ENCODE data around the gene PTPRG.

- TF ChIP-seq, protein P1, sequence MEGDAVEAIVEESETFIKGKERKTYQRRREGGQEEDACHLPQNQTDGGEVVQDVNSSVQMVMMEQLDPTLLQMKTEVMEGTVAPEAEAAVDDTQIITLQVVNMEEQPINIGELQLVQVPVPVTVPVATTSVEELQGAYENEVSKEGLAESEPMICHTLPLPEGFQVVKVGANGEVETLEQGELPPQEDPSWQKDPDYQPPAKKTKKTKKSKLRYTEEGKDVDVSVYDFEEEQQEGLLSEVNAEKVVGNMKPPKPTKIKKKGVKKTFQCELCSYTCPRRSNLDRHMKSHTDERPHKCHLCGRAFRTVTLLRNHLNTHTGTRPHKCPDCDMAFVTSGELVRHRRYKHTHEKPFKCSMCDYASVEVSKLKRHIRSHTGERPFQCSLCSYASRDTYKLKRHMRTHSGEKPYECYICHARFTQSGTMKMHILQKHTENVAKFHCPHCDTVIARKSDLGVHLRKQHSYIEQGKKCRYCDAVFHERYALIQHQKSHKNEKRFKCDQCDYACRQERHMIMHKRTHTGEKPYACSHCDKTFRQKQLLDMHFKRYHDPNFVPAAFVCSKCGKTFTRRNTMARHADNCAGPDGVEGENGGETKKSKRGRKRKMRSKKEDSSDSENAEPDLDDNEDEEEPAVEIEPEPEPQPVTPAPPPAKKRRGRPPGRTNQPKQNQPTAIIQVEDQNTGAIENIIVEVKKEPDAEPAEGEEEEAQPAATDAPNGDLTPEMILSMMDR (conservative IDR thresholded peaks at IDR 0.05; ENCODE audit: low read length), result no peak
- no peak for TF ChIP-seq EZH2phosphoT487 (IDR thresholded peaks at IDR 0.05; ENCODE audit: borderline replicate concordance)
Measured at GRCh38 chr3:61796911-61797310, 235.5 kb downstream of the PTPRG start.

Data from Loucy (cell line).